ENCODE measurements around the gene PDE4D.

DNA sequence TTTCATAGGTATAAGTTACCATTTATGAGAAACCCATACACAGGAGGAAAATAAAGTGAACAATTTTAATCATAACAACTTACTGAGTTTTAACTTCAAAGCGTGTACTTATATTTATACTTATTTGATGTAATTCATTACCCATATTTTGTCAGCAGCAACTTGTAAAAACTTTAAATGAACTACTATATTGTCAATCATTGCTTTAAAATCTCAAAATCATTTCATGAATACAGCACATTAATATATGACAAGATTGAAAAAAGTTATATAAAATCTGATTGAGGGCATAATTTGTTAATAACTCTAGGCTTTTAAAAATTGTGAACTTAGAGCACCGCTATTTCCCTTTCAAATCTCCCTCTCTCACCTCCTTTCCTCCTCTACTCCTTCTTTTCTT lies 573.1 kb downstream of the PDE4D start:
- no peak for TF ChIP-seq POU2F2 (IDR thresholded peaks at IDR 0.05; ENCODE audit: low read depth, low read length)
- TF ChIP-seq TAF1 (IDR thresholded peaks at IDR 0.05; ENCODE audit: low read depth, low read length): no peak
- no peak for TF ChIP-seq POLR2AphosphoS5 (IDR thresholded peaks at IDR 0.05; ENCODE audit: low read depth, low read length)
